Measurements from ENCODE around the gene AGBL1. TPM values are rescaled to one million over a fixed set of nuclear protein-coding genes. Genes with fewer than 3 reads are reported as not detected.

The AGBL1 gene
- total RNA-seq, 3 donors from 2014 or later, result 0.10 to 0.32 TPM; not detected in 1

DNA sequence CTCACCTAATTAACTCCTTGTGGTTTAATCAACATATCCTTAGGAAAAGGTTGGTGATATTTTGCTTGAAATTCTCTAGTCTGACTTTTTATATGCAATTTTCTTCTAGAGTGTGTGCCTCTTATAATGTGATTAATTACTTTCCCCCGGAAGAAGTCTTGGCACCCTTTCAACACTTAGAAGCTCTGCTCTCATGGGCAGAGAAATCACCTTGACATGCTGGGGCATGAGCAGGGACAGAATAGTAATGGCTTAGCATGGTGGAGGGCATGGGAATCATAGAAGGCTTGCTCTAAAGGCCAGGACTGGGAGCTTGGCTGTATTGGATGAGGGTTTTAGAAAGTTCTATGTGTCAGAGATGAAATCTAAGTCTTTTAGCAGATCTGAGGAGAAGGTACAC, 293.5 kb downstream of the AGBL1 start:
- no peak for DNase-seq
- intact Hi-C loops (cut with DNase I, micrococcal nuclease), result no loop called here
- Histone ChIP-seq H3K9me3 (no peaks in the 10 kb centered on the region), H3K36me3 (ENCODE audit: low read depth) (no peaks in the 10 kb centered on the region), H3K4me3 (no peak overlapping the region), H3K4me1 (ENCODE audit: low read depth) (no peaks in the 10 kb centered on the region)
- TF ChIP-seq, protein P1, sequence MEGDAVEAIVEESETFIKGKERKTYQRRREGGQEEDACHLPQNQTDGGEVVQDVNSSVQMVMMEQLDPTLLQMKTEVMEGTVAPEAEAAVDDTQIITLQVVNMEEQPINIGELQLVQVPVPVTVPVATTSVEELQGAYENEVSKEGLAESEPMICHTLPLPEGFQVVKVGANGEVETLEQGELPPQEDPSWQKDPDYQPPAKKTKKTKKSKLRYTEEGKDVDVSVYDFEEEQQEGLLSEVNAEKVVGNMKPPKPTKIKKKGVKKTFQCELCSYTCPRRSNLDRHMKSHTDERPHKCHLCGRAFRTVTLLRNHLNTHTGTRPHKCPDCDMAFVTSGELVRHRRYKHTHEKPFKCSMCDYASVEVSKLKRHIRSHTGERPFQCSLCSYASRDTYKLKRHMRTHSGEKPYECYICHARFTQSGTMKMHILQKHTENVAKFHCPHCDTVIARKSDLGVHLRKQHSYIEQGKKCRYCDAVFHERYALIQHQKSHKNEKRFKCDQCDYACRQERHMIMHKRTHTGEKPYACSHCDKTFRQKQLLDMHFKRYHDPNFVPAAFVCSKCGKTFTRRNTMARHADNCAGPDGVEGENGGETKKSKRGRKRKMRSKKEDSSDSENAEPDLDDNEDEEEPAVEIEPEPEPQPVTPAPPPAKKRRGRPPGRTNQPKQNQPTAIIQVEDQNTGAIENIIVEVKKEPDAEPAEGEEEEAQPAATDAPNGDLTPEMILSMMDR (IDR thresholded peaks at IDR 0.05), result no peak
- ATAC-seq, result no peak

DNA sequence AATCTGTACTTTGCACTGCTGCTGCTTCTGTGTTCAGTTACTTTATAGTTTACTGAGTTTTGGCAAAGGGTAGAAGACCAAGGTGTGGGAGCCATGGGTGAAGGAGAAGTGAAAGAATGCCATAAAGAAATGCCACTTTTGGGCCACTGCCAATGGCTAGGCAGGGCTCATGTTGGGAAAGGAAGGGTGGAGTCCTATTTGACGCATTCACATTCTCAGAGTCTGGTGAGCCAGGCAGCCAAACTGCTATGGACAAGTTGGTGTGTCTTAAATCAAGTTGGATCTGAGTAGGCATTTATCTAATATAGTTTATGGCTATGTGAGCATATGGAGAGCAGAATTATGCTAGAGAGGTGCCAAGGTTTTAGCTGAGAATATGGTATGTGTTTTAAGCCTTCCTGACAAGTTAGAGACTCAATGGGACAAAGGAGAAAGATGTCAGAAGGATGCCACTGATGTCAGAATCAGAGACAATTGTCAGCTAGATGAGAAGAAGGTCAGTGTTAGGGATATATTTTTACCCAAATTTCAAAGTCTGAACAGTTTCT, 296.1 kb downstream of the AGBL1 start:
- intact Hi-C loops (cut with DNase I, micrococcal nuclease), result no loop called here
- Histone ChIP-seq H3K9me3 (no peaks in the 10 kb centered on the region), H3K4me3 (no peak overlapping the region), H3K4me1 (ENCODE audit: low read depth) (no peaks in the 10 kb centered on the region), H3K36me3 (ENCODE audit: low read depth) (no peaks in the 10 kb centered on the region)
- DNase-seq (no peak), ATAC-seq (no peak)
- TF ChIP-seq, protein P1 (IDR thresholded peaks at IDR 0.05), result no peak

DNA sequence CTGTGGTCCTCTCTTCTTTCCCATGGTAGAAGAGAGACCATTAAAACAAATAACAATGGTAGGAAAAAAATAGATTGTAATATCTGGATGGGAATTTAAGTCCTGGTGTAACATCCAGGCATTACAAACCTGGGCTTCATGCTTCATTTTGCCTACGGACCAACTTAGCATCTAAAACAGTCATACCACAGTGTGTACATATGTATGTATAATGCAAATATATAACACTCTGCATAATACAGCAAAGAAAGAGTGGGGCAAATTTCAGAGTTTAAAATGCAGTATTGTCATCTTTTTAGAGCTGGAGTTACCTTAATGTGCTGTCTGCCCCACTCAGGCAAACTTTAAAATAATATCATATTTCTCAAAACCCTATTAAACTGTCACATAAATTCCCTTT, 298.2 kb downstream of the AGBL1 start:
- TF ChIP-seq, protein P1 (IDR thresholded peaks at IDR 0.05), result no peak
- H3K36me3 ChIP-seq (ENCODE audit: low read depth), result no peaks in the 10 kb centered on the region
- DNase-seq, result no peak
- intact Hi-C loops (cut with DNase I, micrococcal nuclease), result no loop called here
- H3K4me3 ChIP-seq, result no peak overlapping the region
- ATAC-seq, result no peak
- H3K9me3 ChIP-seq, result no peaks in the 10 kb centered on the region
- H3K4me1 ChIP-seq (ENCODE audit: low read depth), result no peaks in the 10 kb centered on the region

DNA sequence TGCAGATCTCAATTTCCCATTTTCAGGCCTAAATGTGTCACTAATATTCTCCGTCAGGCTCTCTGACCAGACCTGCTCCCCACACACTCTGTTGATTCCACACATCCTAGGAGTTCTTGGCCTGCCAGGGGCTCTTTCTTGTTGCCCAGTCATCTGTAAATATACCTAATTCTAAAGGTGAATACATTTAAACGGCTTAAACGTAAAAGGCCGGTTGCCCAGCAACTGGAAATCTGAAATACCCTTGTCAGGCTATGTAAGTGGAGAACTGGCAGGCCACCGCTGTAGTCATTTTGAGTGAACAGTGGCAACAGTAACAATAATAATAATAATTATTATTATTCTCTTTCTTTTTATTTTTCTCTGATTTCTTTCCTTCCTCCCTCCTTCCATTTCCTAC, 302.7 kb downstream of the AGBL1 start:
- intact Hi-C loops (cut with DNase I, micrococcal nuclease), result no loop called here
- TF ChIP-seq, protein P1 (IDR thresholded peaks at IDR 0.05), result no peak
- ATAC-seq (no peak), DNase-seq (no peak)
- H3K4me3 ChIP-seq, result no peak overlapping the region
- no peaks in the 10 kb centered on the region for H3K9me3 ChIP-seq
- no peaks in the 10 kb centered on the region for H3K36me3 ChIP-seq (ENCODE audit: low read depth)
- H3K4me1 ChIP-seq (ENCODE audit: low read depth), result no peaks in the 10 kb centered on the region

DNA sequence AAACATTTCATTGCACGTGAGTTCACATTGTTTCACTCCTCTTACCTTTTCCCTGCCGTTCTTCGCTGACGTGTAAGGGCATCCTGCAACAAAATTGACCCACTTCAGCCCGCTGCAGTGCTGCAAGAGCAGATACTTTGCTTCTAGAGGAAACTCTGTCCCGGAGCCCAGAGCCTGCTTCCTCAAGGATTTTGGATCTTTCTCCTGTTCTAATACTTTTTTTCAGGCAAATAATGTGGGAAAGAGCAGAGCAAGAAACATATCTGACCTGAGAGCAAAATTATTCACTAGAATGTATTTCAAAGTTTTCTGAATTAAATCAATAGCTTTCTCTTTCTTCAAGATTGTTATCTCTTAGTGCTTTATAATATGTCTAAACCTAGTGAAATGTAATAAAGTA, 303.9 kb downstream of the AGBL1 start:
- intact Hi-C loops (cut with DNase I, micrococcal nuclease), result no loop called here
- DNase-seq (no peak), ATAC-seq (no peak)
- no peaks in the 10 kb centered on the region for H3K9me3 ChIP-seq
- TF ChIP-seq, protein P1 (IDR thresholded peaks at IDR 0.05), result no peak
- no peak overlapping the region for H3K4me3 ChIP-seq
- no peaks in the 10 kb centered on the region for H3K4me1 ChIP-seq (ENCODE audit: low read depth)
- no peaks in the 10 kb centered on the region for H3K36me3 ChIP-seq (ENCODE audit: low read depth)

DNA sequence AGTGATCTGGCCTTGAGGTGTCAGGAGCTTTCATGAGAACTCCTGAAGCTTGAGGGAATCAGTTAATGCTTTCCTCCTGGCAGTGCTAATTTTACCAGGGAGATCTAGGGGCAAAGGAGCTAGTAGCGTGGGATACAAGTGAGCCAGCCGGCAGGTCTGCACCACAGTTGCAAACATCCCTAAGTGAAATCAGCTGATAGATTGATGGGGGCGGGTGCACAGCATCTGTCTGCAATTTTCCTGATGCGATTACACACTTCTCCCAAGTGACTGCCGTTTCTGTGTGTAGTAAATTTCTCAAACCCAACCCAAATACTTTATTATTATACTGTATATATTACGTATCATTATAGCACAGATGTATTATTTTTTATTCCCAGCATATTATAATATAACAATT, 304.5 kb downstream of the AGBL1 start:
- intact Hi-C loops (cut with DNase I, micrococcal nuclease), result no loop called here
- no peak for DNase-seq
- no peaks in the 10 kb centered on the region for H3K4me1 ChIP-seq (ENCODE audit: low read depth)
- H3K36me3 ChIP-seq (ENCODE audit: low read depth), result no peaks in the 10 kb centered on the region
- TF ChIP-seq, protein P1 (IDR thresholded peaks at IDR 0.05), result no peak
- no peaks in the 10 kb centered on the region for H3K9me3 ChIP-seq
- no peak for ATAC-seq
- no peak overlapping the region for H3K4me3 ChIP-seq

Data from mucosa of descending colon (tissue), 3 donors.